NT2/D1 (cell line): ENCODE data around the gene ZNF669.
"Not testable (repeated sequence)": the region's sequence is repeated elsewhere in the genome, so short reads cannot be mapped to it uniquely, and the experiment has no call there.

Source experiments
- DNase-seq: peaks from one replicate; pipeline ENCODE4 v3.0.0-alpha.2; 2011; ENCODE audit warnings: low read depth, low spot score
- H3K27me3 ChIP-seq: 2 replicates; pipeline ENCODE4 v1.6.0; 2011; ENCODE audit warnings: mild to moderate bottlenecking; ENCODE audit not compliant: insufficient read length, insufficient read depth
- H3K36me3 ChIP-seq: 2 replicates; pipeline ENCODE4 v1.6.1; 2011; ENCODE audit warnings: mild to moderate bottlenecking, low read length, mixed read lengths; ENCODE audit not compliant: insufficient read depth, insufficient read length
- H3K4me1 ChIP-seq: 2 replicates; pipeline ENCODE4 v1.5.1; 2011; ENCODE audit not compliant: insufficient read depth, insufficient read length
- H3K4me3 ChIP-seq: 2 replicates; pipeline ENCODE4 v1.5.1; 2011; ENCODE audit warnings: low read depth; ENCODE audit not compliant: insufficient read length
- H3K9ac ChIP-seq: 2 replicates; pipeline ENCODE4 v1.6.0; 2011; ENCODE audit warnings: low read depth; ENCODE audit not compliant: insufficient read length
- H3K9me3 ChIP-seq: 2 replicates; pipeline ENCODE4 v1.5.1; 2011; ENCODE audit warnings: mild to moderate bottlenecking, low read length; ENCODE audit not compliant: insufficient read depth
- SUZ12 ChIP-seq: IDR thresholded peaks from 2 replicates; pipeline ENCODE4 v1.6.1; 2011; ENCODE audit not compliant: insufficient read length, insufficient read depth; ENCODE audit errors: extremely low read depth
- YY1 ChIP-seq: IDR thresholded peaks from 2 replicates; pipeline ENCODE4 v1.6.1; 2011; ENCODE audit not compliant: insufficient read length, insufficient read depth
- ZNF274 ChIP-seq: IDR thresholded peaks from 2 replicates; pipeline ENCODE4 v1.6.1; 2011; ENCODE audit warnings: mild to moderate bottlenecking, low read depth, low read length

The ZNF669 gene

GRCh38 chr1:247121382-247121781 is 17.2 kb upstream of the ZNF669 start:
- H3K36me3 ChIP-seq: no peaks in the 10 kb centered on the region
- no peaks in the 10 kb centered on the region for H3K4me1 ChIP-seq
- no peak overlapping the region for H3K4me3 ChIP-seq
- DNase-seq: no peak
- no peak overlapping the region for H3K9ac ChIP-seq
- H3K27me3 ChIP-seq: no peaks in the 10 kb centered on the region
- no peaks in the 10 kb centered on the region for H3K9me3 ChIP-seq
- TF ChIP-seq SUZ12: no peak
- no peak for TF ChIP-seq ZNF274
- TF ChIP-seq YY1: no peak

- not testable (repeated sequence) for DNase-seq, H3K4me1 ChIP-seq, H3K9ac ChIP-seq, H3K4me3 ChIP-seq, H3K9me3 ChIP-seq, H3K27me3 ChIP-seq, H3K36me3 ChIP-seq
Measured at GRCh38 chr1:247120408-247120668, 16.2 kb upstream of the ZNF669 start.

- H3K9ac ChIP-seq: no peak overlapping the region
- no peaks in the 10 kb centered on the region for H3K27me3 ChIP-seq
- DNase-seq: no peak
- TF ChIP-seq YY1: no peak
- TF ChIP-seq SUZ12: no peak
- TF ChIP-seq ZNF274: no peak
- H3K4me3 ChIP-seq: no peak overlapping the region
- no peaks in the 10 kb centered on the region for H3K36me3 ChIP-seq
- no peaks in the 10 kb centered on the region for H3K4me1 ChIP-seq
- H3K9me3 ChIP-seq: no peaks in the 10 kb centered on the region
Measured at GRCh38 chr1:247119600-247120407, 15.6 kb upstream of the ZNF669 start.

GRCh38 chr1:247118946-247119446 is 14.8 kb upstream of the ZNF669 start:
- no peak overlapping the region for H3K9ac ChIP-seq
- no peaks in the 10 kb centered on the region for H3K9me3 ChIP-seq
- H3K4me3 ChIP-seq: no peak overlapping the region
- no peaks in the 10 kb centered on the region for H3K36me3 ChIP-seq
- H3K4me1 ChIP-seq: no peaks in the 10 kb centered on the region
- DNase-seq: peak; percentile 92
- no peaks in the 10 kb centered on the region for H3K27me3 ChIP-seq
- no peak for TF ChIP-seq YY1
- no peak for TF ChIP-seq SUZ12
- TF ChIP-seq ZNF274: no peak

GRCh38 chr1:247115545-247115944 is 11.4 kb upstream of the ZNF669 start:
- Histone ChIP-seq H3K4me1 (peaks cover 4% of the 10 kb centered on the region), H3K27me3 (peaks cover 33% of the 10 kb centered on the region), H3K9ac (no peak overlapping the region), H3K36me3 (no peaks in the 10 kb centered on the region), H3K4me3 (no peak overlapping the region), H3K9me3 (no peaks in the 10 kb centered on the region)
- TF ChIP-seq SUZ12 (no peak), ZNF274 (no peak), YY1 (no peak)
- DNase-seq: no peak

- Histone ChIP-seq H3K9ac (no peak overlapping the region), H3K4me1 (peaks cover 4% of the 10 kb centered on the region), H3K36me3 (no peaks in the 10 kb centered on the region), H3K9me3 (no peaks in the 10 kb centered on the region), H3K4me3 (no peak overlapping the region), H3K27me3 (peaks cover 37% of the 10 kb centered on the region)
- no peak for DNase-seq
- TF ChIP-seq ZNF274: no peak
Measured at GRCh38 chr1:247115141-247115510, 11.0 kb upstream of the ZNF669 start.

GRCh38 chr1:247114351-247115140 is 10.4 kb upstream of the ZNF669 start:
- Histone ChIP-seq H3K4me1 (peaks cover 4% of the 10 kb centered on the region), H3K4me3 (no peak overlapping the region), H3K27me3 (peaks cover 43% of the 10 kb centered on the region), H3K36me3 (no peaks in the 10 kb centered on the region), H3K9me3 (no peaks in the 10 kb centered on the region), H3K9ac (no peak overlapping the region)
- no peak for DNase-seq
- TF ChIP-seq SUZ12 (no peak), ZNF274 (no peak), YY1 (no peak)
